ENCODE results near the gene ACD. TPM values are rescaled to one million over a fixed set of nuclear protein-coding genes. Genes with fewer than 3 reads are reported as not detected.
A peak's percentile ranks its signal among the peaks of the same experiment; 100 is the strongest.

The ACD gene
- total RNA-seq, 2 donors from 2014 or later, result 13.3 to 16.0 TPM

- DNase-seq (ENCODE audit: low spot score), result no peak
- intact Hi-C loops (cut with DNase I), result no loop called here
These were observed 17.7 kb upstream of the ACD start for GRCh38 chr16:67677712-67678111.

- intact Hi-C loops (cut with DNase I), result no loop called here
- DNase-seq (ENCODE audit: low spot score), result no peak
These were observed 16.9 kb upstream of the ACD start for GRCh38 chr16:67676939-67677338.

GRCh38 chr16:67676516-67676915 lies 16.5 kb upstream of the ACD start:
- intact Hi-C loops (cut with DNase I), result no loop called here

GRCh38 chr16:67675999-67676398 lies 15.9 kb upstream of the ACD start:
- intact Hi-C loops (cut with DNase I), result no loop called here
- no peak for DNase-seq (ENCODE audit: low spot score)

More at GRCh38 chr16:67676516-67676915, 16.5 kb upstream of the ACD start:
- DNase-seq (ENCODE audit: low spot score), result no peak

GRCh38 chr16:67675579-67675935 lies 15.5 kb upstream of the ACD start:
- intact Hi-C loops (cut with DNase I), result no loop called here
- DNase-seq (ENCODE audit: low spot score), result no peak

GRCh38 chr16:67674851-67675578 lies 15.0 kb upstream of the ACD start:
- DNase-seq (ENCODE audit: low spot score), result no peak
- intact Hi-C loops (cut with DNase I), result loop anchor here in 1 of 2 donors (5.0 kb wide), 1 partner anchor 127 kb away; no protein-coding TSS in a partner anchor

- intact Hi-C loops (cut with DNase I), result loop anchor here in 1 of 2 donors (5.0 kb wide), 1 partner anchor 128 kb away; no protein-coding TSS in a partner anchor
- DNase-seq (ENCODE audit: low spot score), result no peak
These were observed 13.9 kb upstream of the ACD start for GRCh38 chr16:67673712-67674580.

GRCh38 chr16:67672739-67673662 lies 12.9 kb upstream of the ACD start:
- intact Hi-C loops (cut with DNase I), result loop anchor here in 1 of 2 donors (5.0 kb wide), 1 partner anchor 129 kb away; no protein-coding TSS in a partner anchor
- DNase-seq (ENCODE audit: low spot score), result peak; percentile 92

GRCh38 chr16:67672306-67672705 lies 12.2 kb upstream of the ACD start:
- intact Hi-C loops (cut with DNase I), result loop anchor here in 1 of 2 donors (5.0 kb wide), 1 partner anchor 130 kb away; no protein-coding TSS in a partner anchor
- no peak for DNase-seq (ENCODE audit: low spot score)

GRCh38 chr16:67669499-67670101 lies 9.5 kb upstream of the ACD start:
- intact Hi-C loops (cut with DNase I), result loop anchor here (1.0 to 10.0 kb wide), 5 partner anchors 105 to 149 kb away; partner anchors contain the start of gene CTCF (in 2 of the 2)
- DNase-seq (ENCODE audit: low spot score), result no peak

GRCh38 chr16:67668495-67669157 lies 8.6 kb upstream of the ACD start:
- intact Hi-C loops (cut with DNase I), result loop anchor here (1.0 to 10.0 kb wide), 4 partner anchors 104 to 148 kb away; partner anchors contain the start of gene CTCF (in 2 of the 2)
- no peak for DNase-seq (ENCODE audit: low spot score)

- intact Hi-C loops (cut with DNase I), result loop anchor here (5.0 to 10.0 kb wide), 3 partner anchors 103 to 146 kb away; partner anchors contain the start of gene CTCF (in 2 of the 2)
- DNase-seq (ENCODE audit: low spot score), result peak; percentile 94
These were observed 7.9 kb upstream of the ACD start for GRCh38 chr16:67667817-67668494.

- intact Hi-C loops (cut with DNase I), result loop anchor here (5.0 to 10.0 kb wide), 3 partner anchors 103 to 145 kb away; partner anchors contain the start of gene CTCF (in 2 of the 2)
- DNase-seq (ENCODE audit: low spot score), result no peak
These were observed 7.4 kb upstream of the ACD start for GRCh38 chr16:67667453-67667816.

- intact Hi-C loops (cut with DNase I), result loop anchor here (5.0 to 10.0 kb wide), 3 partner anchors 102 to 145 kb away; partner anchors contain the start of gene CTCF (in 2 of the 2)
- peak; percentile 95 for DNase-seq (ENCODE audit: low spot score)
These were observed 6.7 kb upstream of the ACD start, which contains the start of the genes C16orf86 and ENKD1 for GRCh38 chr16:67666559-67667452. Gene C16orf86, plus strand, starts transcription at chr16:67666814. Its CDS starts 157 bp downstream, at chr16:67666971. Gene ENKD1, minus strand, starts transcription at chr16:67666750. Its CDS starts 308 bp downstream, at chr16:67666442.

- DNase-seq (ENCODE audit: low spot score), result no peak
- intact Hi-C loops (cut with DNase I), result loop anchor here (5.0 to 10.0 kb wide), 3 partner anchors 101 to 144 kb away; partner anchors contain the start of gene CTCF (in 2 of the 2)
These were observed 6.0 kb upstream of the ACD start for GRCh38 chr16:67666032-67666551.

- intact Hi-C loops (cut with DNase I), result loop anchor here (5.0 to 10.0 kb wide), 3 partner anchors 101 to 143 kb away; partner anchors contain the start of gene CTCF (in 2 of the 2)
These were observed 5.5 kb upstream of the ACD start for GRCh38 chr16:67665598-67665997.

More at GRCh38 chr16:67665598-67665997, 5.5 kb upstream of the ACD start:
- no peak for DNase-seq (ENCODE audit: low spot score)

Data from posterior vena cava (tissue), 2 donors.